GM12878 (cell line): ENCODE data around the gene ARHGEF38.

Experiments used
- NRF1 ChIP-seq: conservative IDR thresholded peaks from 2 replicates; pipeline ENCODE4 v1.6.1; 2011; ENCODE audit warnings: mild to moderate bottlenecking, low read depth, low read length, improper control_type of control experiment
- TF ChIP-seq, protein P1 (sequence below): IDR thresholded peaks from 2 replicates; pipeline ENCODE4 v1.6.1; 2012; ENCODE audit warnings: low read depth, low read length, improper control_type of control experiment
- TF ChIP-seq, protein P2 (sequence below): IDR thresholded peaks from 2 replicates; pipeline ENCODE4 v1.6.1; 2012; ENCODE audit warnings: low read depth, low read length, improper control_type of control experiment

DNA sequence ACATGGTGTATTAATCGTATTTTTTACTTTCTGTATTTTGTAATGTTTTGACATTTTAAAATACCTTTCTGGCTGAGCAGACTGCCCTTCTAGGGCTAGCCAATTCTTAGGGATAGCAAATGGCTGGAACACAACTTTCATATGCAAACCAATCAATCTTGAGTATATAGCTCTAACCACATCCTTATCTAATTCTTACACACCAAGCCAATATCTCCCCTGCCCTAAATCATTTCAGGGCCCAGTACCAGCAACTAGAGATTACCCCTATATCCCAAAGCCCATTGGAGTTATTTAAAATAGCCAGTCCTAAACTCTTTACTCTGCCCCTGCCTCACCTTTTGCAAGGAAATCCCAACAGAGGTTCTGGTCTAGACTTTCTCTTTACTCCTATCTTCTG lies 97.8 kb downstream of the ARHGEF38 start:
- TF ChIP-seq, protein P1, sequence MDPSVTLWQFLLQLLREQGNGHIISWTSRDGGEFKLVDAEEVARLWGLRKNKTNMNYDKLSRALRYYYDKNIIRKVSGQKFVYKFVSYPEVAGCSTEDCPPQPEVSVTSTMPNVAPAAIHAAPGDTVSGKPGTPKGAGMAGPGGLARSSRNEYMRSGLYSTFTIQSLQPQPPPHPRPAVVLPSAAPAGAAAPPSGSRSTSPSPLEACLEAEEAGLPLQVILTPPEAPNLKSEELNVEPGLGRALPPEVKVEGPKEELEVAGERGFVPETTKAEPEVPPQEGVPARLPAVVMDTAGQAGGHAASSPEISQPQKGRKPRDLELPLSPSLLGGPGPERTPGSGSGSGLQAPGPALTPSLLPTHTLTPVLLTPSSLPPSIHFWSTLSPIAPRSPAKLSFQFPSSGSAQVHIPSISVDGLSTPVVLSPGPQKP = no peak
- TF ChIP-seq NRF1 = no peak
- TF ChIP-seq, protein P2, sequence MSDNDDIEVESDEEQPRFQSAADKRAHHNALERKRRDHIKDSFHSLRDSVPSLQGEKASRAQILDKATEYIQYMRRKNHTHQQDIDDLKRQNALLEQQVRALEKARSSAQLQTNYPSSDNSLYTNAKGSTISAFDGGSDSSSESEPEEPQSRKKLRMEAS = no peak
